ENCODE data around the gene ST7.
A peak's percentile ranks its signal among the peaks of the same experiment; 100 is the strongest.
"Not testable (repeated sequence)": the region's sequence is repeated elsewhere in the genome, so short reads cannot be mapped to it uniquely, and the experiment has no call there.

The ST7 gene, protein sequence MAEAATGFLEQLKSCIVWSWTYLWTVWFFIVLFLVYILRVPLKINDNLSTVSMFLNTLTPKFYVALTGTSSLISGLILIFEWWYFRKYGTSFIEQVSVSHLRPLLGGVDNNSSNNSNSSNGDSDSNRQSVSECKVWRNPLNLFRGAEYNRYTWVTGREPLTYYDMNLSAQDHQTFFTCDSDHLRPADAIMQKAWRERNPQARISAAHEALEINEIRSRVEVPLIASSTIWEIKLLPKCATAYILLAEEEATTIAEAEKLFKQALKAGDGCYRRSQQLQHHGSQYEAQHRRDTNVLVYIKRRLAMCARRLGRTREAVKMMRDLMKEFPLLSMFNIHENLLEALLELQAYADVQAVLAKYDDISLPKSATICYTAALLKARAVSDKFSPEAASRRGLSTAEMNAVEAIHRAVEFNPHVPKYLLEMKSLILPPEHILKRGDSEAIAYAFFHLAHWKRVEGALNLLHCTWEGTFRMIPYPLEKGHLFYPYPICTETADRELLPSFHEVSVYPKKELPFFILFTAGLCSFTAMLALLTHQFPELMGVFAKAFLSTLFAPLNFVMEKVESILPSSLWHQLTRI

DNA sequence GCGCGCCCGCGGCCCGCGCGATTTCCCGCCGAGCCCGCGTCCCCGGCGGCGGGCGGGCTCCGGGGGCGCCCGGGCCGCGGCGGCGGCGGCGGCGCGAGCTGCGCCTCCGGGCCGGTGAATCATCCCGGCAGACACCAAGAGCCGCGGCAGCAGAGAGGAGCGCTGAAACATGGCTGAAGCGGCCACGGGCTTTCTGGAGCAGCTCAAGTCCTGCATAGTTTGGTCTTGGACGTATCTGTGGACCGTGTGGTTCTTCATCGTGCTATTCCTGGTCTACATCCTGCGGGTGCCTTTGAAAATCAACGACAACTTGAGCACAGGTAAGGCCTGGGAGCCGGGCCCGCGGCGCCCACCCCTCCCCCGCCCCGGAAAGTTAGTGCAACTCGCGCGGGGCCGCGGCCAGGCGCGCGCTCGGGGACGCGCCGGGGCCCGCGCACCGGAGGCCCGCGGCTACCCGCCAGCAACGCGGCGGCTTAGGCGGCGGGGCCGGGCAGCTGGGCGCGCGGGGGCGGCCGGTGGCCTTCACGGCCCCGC, at the start of gene ST7:
Gene ST7 (plus strand): TSS at position 130 of the 534 bp plus-strand sequence. CDS start 40 bp downstream, at position 170.
- DNase-seq = peak; percentile 42

DNA sequence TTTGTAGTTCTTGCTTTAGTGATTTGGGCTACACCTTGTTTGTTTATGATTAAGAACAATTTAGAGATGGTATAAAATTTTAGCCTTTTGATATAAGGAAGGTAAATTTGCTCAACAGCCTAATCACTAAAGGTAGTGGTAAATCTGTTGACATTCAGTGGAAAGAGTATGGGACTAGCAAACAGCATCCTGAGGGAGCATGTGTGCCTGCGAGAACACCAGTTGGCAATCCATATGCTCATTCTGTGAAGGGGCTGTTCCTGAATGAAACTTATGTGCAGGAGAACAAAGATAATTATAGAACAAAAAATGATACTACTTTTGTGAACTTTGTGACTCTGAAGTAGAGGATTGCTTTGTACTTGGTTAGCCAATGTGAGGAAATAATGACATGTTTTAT, 46.9 kb upstream of the ST7 start:
- peak; percentile 3 for DNase-seq

DNA sequence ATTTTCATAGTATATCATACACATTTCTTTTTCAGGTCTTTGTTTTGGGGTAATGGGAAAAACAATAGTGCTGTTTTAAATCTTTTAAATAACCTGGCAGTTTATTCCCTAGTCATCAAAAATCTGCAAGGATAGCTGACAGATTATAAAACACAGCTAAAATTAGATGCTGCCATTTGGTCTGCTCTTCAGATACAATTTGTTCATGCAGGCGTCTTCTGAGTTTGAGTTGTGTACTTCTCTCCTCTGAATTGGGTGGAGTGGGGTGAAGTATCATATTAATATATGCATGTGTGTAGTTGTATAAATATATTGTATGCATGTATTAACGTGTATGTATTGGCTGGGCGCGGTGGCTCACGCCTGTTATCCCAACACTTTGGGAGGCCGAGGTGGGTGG, 42.9 kb upstream of the ST7 start:
- no peak for DNase-seq

DNA sequence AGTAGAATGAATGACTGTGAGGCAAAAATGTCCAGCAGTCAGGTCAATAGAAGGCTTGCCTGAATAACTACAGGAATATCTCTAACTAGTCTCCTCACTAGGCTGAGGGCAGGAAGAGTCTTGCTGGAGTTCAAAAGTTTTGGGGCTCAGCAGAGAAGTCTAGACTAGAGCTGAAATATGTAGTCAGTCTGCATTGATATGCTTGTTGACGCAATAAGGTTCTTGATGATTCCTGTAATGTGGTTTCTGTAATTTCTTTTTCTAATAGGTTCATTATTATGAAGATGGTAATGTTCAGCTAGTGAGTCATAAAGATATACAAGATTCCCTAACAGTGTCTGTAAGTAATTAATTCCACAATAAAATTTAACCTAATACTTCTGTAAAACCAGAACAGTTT, 41.5 kb upstream of the ST7 start:
- no peak for DNase-seq

DNA sequence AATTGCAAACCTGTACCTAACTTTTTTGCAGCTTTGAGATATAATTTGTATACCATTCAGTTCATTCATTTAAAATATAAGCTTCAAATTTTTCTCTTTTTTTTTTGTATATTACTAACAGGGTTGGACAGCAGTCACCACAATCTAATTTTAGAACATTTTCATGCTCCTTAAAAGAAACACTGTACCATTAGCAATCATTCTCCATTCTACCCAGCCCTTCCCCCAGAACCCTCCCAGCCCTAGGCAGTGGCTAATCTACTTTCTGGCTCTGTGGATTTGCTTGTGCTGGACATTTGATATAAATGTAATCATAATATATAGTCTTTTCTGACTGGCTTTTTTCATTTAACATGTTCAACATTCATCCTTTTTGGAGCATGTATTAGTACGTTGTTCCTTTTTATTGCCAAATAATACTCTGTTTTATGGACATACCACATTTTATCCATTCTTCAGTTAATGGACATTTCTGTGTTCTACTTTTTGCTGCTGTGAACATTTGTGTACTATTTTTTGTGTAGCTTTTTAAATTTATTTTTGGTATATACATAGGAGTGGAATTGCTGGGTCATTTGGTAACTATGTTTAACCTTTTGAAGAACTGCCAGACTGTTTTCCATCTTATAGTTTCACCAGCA, 40.9 kb upstream of the ST7 start:
- no peak for DNase-seq

DNA sequence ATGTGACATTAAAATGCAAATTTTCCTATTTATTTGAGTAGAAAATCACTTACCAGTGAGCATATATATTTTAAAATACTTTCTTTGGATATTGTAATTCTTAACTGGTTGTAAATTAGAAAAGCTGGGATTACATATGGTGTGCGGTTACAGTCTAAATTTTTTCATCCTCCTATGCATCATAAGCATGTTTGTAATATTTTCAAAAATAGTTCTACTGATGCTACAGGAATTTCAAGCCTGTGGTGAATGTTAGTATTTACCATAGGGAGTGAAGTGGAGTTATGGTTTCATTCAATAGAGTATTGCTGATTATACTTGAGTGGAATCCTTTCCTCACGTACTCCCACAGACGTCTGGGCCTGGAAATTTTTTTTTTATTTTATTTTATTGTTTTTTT, 34.6 kb upstream of the ST7 start:
- DNase-seq = no peak

DNA sequence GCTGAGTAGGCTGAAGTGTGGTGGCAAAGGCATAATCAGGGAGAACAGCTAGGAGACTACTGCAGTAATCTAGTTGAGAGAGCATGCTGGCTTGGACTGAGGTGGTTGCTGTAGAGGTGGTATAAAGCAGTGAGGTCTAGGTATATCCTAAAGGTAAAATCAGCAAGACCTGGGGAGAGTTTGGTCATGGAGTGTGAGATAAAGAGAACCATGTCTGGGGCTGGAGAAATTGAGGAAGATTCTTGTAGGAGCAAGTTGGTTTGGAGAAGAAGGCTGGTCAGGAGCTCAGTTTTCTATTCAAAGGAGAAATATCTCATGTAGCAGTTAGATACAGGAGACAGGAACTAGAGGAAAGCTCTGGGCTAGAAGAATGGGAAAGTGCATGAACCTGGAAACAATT, 32.9 kb upstream of the ST7 start:
- DNase-seq = no peak

DNA sequence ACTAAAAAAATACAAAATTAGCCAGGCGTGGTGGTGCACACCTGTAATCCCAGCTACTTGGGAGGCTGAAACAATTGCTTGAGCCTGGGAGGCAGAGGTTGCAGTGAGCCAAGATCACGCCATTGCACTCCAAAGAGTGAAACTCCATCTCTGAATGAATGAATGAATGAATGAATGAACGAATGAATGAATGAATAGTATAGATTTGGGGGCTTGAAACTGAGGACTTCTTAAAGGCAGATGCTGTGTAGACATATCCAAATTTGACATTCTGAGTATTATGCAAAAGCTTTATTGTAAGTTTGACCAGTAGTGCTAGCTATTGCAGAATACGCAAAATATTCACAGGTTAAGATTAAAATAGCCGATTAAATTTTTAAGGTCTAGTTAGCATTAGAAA, 30.8 kb upstream of the ST7 start:
- no peak for DNase-seq

DNA sequence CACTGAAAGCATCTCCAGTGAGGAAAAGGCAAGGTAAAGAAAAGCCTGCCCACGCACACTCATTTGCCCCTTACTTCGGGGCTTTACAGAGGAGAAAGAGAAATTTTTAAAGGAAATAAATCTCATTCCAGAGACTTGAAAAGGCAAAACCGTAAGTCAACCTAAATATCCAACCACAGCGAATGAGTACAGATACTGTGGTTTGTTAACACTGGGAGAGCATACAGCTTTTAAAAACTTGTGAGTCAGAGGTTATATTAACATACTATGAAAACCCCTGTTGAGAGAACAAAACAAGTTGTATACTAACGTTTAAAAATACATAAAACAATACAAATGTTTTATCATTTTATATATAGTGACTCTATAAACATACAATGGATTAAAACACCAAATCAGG, 28.6 kb upstream of the ST7 start:
- no peak for DNase-seq

DNA sequence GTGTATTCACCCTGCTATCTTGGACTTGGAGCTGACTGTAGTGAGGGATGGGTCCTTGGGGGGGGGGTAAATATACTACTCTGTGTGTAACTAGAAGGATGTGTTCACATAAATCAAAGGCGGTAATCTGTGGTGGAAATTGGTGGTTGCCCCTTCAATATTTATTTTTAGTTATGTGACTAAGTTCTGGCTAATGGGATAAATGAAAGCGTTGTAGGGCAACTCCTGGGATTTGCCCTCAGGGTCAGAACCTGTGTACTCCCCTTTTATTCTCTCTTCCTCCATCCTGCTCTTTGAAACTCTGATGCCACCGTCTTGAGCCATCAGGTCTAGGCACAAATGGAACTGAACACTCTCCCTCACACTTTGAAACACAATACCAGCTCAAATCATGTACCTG, 24.3 kb upstream of the ST7 start:
- no peak for DNase-seq

DNA sequence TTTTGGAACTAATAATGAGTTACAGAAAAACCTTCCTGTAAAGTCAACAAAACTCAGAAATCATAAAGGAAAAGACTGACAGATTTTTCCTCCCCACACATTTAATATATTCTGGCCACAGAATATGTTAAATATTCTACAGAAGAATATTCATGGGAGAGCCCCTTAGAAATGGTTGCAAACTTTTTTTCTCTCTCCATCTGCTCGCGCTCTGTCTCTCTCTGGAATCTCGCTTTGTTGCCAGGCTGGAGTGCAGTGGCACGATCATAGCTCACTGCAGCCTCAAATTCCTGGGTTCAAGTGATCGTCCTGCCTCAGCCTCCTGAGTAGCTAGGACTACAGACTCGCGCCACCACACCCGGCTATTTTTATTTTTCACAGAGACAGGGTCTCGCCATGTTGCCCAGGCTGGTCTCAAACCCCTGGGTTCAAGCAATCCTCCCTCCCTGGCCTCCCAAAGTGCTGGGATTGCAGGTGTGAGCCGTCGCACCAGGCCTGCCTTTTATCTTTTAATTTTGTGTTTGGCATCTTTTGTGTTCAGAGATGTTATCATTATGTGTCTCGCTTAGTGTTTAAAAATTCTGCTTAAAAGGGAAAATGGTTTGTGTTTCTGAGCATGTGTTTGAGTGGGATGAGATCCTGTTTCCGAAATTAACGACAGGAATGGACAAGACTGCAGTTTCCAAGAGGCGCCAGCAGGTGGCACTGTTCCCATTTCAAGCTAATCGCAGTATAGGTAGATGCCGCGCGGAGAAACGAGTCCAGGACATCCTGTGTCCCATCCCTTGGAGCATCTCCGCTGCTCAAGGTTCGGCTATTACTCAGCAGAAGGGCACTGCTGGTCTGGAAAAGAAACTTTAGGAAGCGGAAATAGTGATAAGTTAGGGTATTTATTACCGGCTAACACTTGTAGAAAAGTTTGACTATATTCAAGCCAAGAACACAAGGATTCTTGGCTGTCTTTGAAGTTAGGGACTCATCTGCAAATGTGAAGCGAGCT, 23.1 kb upstream of the ST7 start:
- DNase-seq = peak; percentile 66

DNA sequence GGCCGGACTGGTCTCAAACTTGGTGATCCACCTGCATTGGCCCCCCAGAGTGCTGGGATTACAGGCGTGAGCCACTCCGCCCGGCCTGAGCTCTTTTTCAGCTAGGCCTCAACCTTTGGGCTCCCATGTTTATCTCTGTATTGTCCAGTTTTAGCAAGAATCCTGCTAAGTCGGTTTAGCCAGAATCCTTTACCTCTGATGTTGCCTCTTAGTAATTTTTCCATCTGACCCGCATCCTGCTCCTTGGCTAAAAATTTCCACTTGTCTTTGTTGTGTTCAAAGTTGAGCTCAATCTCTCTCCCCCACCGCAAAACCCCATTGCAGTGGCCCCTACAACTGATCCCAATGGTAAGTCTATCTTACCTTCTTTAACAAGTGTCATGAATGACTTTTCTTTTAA, 20.7 kb upstream of the ST7 start:
- DNase-seq = no peak

DNA sequence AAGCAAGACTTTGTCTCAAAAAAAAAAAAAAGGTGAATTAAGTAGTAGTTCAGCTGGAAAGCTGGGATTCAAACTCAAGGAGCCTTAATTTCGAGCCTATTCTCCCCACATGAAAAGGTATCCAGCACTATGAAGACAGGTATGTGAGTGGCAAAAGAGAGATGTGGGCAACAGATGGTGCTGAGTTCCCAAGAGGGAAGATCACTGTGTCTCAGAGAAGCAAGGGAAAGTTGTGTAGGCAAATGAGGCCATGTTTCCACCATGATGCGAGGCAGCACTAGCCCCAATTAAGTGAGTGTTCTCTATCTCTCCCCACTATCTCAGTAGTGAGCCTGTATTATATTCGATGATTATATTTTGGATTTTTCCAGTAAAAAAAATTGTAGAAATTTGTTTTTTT, 19.8 kb upstream of the ST7 start:
- DNase-seq = no peak

DNA sequence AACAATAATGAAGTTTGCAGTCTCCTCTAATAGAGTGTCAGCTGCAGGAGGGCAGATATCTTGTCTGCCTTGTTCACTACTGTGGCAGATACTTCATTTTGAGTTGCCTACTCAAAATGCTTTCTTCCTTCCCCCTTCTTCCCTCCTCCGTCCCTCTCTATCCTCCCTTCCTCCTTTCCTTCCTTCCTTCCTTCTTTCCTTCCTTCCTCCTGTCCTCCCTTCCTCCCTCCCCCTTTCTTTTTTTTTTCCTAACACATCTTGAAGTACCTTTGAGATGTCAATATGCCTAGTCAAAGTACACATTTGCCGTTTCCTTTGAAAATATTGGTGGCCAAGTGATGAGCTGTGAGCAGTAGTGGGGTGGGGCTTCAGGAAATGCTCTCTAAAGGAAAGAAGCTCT, 18.7 kb upstream of the ST7 start:
- no peak for DNase-seq

DNA sequence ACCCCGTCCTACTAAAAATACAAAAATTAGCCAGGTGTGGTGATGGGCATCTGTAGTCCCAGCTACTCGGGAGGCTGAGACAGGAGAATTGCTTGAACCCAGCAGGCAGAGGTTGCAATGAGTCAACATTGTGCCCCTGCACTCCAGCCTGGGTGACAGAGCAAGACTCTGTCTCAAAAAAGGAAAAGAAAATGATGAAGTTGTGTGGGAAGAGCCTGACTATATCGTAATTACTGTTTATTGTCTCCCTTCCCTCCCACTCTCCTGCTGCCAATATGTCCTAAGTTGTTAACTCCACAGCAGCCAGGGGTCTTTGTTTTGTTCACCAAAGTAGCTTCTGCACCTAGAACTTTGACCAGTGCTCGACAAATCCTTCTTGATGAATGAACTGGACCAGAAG, 16.5 kb upstream of the ST7 start:
- not testable (repeated sequence) for DNase-seq

DNA sequence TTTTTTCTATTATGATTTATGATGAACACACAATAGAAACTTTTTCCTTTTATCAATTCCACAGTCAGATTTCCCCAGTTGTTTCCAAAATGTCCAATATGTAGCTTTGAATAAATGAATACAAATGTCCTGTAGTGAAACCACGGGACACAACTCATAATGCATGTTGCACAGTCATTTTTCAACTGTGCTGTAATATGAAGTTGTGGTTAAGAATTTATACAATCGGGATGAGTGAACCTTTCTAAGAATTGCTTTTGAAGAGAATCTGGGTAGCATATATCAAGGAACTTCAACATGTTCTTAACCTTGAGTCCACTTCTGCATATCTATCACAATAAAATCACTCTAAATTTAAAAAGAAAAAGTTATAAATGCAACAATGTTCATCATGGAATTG, 14.6 kb upstream of the ST7 start:
- no peak for DNase-seq

DNA sequence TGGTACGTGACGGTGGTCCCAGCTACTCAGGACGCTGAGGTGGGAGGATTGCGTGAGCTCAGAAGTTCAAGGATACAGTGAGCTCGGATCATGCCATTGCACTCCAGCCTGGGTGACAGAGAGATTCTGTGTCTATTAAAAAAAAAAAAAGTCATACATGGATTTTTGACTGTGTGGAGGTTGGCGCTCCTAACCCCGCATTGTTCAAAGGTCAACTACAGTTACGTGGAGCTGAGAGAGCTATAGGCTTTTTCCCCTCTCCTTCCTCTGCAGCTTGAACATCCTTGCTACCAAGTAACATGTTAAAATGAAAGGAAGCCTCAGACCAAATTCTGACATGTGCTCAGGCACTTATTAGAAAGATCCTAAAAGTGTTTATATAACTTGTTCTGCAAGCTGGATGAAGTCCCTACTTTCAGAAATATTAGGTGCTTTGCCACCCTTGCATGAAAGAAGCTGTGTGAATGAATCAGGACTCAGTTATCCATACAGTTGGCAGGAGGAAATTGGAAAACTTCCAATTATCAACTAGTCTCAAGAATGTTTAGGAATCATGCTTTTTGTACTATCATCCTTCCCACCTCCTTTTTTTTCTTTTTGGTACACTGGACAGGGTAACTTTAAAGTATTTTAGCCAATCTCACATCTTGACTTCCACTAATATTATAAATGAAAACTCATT, 12.5 kb upstream of the ST7 start:
- no peak for DNase-seq

DNA sequence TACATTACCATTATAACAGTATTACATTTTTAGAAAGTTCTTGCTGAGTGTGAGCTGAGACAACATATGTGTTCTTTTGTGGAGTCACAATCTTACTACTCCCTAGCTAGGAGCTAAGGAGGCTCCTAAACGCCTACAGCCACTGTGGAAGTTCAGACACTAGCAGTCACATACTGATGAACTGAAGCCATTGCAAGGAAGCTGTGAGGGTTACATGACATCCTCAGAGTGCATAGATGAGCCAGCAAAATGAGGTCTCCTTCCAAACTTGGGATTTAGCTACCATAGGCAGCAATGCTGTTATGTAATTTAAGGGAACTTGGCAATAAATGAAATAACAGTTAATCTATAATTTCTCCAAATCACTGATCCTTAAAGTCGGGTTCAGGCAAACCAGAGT, 10.8 kb upstream of the ST7 start:
- DNase-seq = no peak

DNA sequence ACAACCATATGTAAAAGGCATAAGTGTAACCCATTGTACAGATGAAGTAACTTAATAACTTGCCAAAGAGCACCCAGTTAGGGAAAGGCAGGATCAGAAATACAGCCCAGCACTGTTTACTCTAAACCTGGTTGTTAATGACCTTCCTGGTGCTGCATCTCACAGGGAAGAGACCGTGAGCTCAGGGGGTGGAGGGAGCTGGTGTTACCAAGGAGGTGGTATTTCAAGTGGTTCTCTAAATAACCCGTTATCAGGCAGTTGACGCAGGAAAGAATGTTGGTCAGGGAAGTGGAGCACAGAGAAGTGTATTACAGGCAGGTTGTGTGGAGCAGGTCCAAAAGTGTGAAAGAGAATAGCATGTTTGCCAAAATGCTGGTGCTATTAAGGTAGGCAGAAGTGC, 4.4 kb upstream of the ST7 start:
- DNase-seq = no peak

DNA sequence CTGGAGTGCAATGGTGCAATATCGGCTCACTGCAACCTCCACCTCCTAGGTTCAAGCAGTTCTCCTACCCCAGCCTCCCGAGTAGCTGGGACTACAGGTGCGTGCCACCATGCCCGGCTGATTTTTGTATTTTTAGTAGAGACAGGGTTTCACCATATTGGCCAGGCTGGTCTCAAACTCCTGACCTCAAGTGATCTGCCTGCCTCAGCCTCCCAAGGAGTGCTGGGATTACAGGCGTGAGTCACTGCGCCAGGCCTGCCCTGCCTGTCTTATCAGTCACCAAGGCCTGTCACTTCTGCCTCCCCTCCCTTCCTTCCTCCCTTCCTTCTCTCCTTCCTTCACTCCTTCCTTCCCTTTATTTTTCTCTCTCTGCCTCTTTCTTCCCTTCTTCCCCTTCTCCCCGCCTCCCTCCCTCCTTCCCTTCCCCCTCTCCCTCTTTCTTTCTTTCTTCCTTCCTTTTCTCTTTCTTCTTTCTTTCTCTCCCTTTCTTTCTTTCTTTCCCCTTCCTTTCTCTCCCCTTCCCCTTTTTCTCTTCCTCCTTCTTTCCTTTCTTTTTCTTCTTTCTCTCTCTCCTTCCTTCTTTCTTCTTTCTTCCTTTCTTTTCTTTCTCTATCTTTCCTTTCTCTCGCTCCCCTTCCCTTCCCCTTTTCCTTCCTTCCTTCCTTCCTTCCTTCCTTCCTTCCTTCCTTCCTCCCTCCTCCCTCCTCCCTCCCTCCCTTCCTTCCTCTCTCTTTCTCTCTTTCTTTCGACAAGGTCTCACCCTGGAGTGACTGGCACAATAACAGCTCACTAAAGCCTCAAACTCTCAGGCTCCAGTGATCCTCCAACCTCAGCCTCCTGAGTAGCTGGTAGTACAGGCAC, 3.1 kb upstream of the ST7 start:
- no peak for DNase-seq

DNA sequence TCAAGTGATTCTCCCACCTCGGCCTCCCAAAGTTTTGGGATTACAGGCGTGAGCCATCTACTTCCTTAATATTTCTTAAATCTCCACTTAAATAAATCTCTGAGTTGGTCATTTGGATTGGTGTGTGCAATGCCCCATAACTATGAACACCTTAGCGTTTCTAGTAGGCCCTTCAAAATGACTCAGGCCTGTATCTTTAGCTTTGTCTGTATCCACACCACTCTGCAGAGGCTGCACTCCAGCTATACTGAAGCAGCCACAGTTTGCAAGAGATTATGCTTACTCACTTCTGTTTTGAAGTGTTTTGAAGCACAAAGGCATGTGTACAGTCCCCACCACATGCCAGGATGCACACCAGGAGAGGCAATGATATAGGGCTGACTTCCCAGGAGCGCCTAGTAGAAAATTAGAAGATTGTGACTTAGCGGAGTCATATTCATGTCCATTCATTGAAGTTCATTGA, 2.4 kb upstream of the ST7 start:
- no peak for DNase-seq
